ENCODE data around the gene PRKG1. TPM values are rescaled to one million over a fixed set of nuclear protein-coding genes. Genes with fewer than 3 reads are reported as not detected.

PRKG1 gene
- total and polyA plus RNA-seq, 4 donors, result 0.46 to 5.1 (median 1.5) TPM

DNA sequence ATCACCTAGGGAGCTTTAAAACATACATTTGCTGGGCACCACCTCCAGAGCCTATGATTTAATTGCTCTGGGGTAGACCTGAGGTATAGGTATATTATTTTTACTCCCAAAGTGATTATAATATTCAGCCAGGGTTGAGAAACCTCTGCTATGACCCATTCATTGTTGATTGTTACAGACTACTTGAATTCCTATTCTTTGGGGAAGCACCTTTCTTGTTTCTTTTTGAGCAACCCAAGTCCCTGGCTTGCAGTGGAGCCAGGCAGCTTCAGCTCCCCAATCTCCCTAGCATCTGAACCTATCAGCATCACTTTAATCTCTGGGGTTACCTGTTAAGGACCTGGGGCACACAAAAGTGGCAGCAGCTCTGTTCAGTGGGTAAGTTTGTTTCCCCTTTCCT lies 8.6 kb downstream of the PRKG1 start:
- Histone ChIP-seq H3K9ac (ENCODE audit: low read depth in 1 of 2, low read length in 2 of 2) (no peak overlapping the region), H3K27me3 (ENCODE audit: control insufficient read depth in 4 of 4, insufficient read depth in 4 of 4, low read length in 3 of 4) (peaks cover 0 to 9% (median 0%) of the 10 kb centered on the region in 4 donors), H3K27ac (ENCODE audit: low read depth in 1 of 2, low read length in 2 of 2) (no peak overlapping the region), H3K4me3 (ENCODE audit: low read depth in 1 of 3, low read length in 3 of 3) (no peak overlapping the region), H3K36me3 (ENCODE audit: control insufficient read depth in 4 of 4, insufficient read depth in 3 of 4, low read depth in 1 of 4, low read length in 3 of 4) (no peaks in the 10 kb centered on the region), H3K4me1 (ENCODE audit: control insufficient read depth in 4 of 4, insufficient read depth in 4 of 4, low read length in 3 of 4) (no peaks in the 10 kb centered on the region), H3K9me3 (ENCODE audit: control insufficient read depth in 4 of 4, low read length in 3 of 4) (no peaks in the 10 kb centered on the region)
- no peak for TF ChIP-seq NR2F2 (IDR thresholded peaks at IDR 0.05)
- no peak for DNase-seq (ENCODE audit: low spot score)

GRCh38 chr10:51083356-51083853 lies 9.1 kb downstream of the PRKG1 start:
- WGBS, result 40% methylated on average over 6 of the region's 6 CpGs
- no peak for DNase-seq (ENCODE audit: low spot score)
- no peak overlapping the region for H3K27ac ChIP-seq (ENCODE audit: low read depth in 1 of 2, low read length in 2 of 2)
- H3K4me3 ChIP-seq (ENCODE audit: low read depth in 1 of 3, low read length in 3 of 3), result no peak overlapping the region
- H3K4me1 ChIP-seq (ENCODE audit: control insufficient read depth in 4 of 4, insufficient read depth in 4 of 4, low read length in 3 of 4), result no peaks in the 10 kb centered on the region
- H3K9me3 ChIP-seq (ENCODE audit: control insufficient read depth in 4 of 4, low read length in 3 of 4), result no peaks in the 10 kb centered on the region
- TF ChIP-seq SP1 (IDR thresholded peaks at IDR 0.05) (no peak), GABPA (IDR thresholded peaks at IDR 0.05 in 1 of 2, conservative IDR thresholded peaks at IDR 0.05 in 1 of 2) (no peak), HNF4A (conservative IDR thresholded peaks at IDR 0.05) (no peak), RAD21 (IDR thresholded peaks at IDR 0.05) (no peak), HNF4G (IDR thresholded peaks at IDR 0.05) (no peak), CTCF (IDR thresholded peaks at IDR 0.05; ENCODE audit: low read depth, low read length, missing input control) (no peak), TAF1 (conservative IDR thresholded peaks at IDR 0.05) (no peak), JUND (IDR thresholded peaks at IDR 0.05) (no peak), NR2F2 (IDR thresholded peaks at IDR 0.05) (no peak), FOXA2 (IDR thresholded peaks at IDR 0.05) (no peak), ZBTB33 (IDR thresholded peaks at IDR 0.05) (no peak), EGR1 (IDR thresholded peaks at IDR 0.05; ENCODE audit: low read depth in 2 of 2) (no peak), FOXA1 (IDR thresholded peaks at IDR 0.05) (no peak)
- TF ChIP-seq, protein P1, sequence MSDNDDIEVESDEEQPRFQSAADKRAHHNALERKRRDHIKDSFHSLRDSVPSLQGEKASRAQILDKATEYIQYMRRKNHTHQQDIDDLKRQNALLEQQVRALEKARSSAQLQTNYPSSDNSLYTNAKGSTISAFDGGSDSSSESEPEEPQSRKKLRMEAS (IDR thresholded peaks at IDR 0.05), result no peak
- TF ChIP-seq, protein P2, sequence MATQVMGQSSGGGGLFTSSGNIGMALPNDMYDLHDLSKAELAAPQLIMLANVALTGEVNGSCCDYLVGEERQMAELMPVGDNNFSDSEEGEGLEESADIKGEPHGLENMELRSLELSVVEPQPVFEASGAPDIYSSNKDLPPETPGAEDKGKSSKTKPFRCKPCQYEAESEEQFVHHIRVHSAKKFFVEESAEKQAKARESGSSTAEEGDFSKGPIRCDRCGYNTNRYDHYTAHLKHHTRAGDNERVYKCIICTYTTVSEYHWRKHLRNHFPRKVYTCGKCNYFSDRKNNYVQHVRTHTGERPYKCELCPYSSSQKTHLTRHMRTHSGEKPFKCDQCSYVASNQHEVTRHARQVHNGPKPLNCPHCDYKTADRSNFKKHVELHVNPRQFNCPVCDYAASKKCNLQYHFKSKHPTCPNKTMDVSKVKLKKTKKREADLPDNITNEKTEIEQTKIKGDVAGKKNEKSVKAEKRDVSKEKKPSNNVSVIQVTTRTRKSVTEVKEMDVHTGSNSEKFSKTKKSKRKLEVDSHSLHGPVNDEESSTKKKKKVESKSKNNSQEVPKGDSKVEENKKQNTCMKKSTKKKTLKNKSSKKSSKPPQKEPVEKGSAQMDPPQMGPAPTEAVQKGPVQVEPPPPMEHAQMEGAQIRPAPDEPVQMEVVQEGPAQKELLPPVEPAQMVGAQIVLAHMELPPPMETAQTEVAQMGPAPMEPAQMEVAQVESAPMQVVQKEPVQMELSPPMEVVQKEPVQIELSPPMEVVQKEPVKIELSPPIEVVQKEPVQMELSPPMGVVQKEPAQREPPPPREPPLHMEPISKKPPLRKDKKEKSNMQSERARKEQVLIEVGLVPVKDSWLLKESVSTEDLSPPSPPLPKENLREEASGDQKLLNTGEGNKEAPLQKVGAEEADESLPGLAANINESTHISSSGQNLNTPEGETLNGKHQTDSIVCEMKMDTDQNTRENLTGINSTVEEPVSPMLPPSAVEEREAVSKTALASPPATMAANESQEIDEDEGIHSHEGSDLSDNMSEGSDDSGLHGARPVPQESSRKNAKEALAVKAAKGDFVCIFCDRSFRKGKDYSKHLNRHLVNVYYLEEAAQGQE (IDR thresholded peaks at IDR 0.05), result no peak
- peaks cover 0 to 9% (median 0%) of the 10 kb centered on the region in 4 donors for H3K27me3 ChIP-seq (ENCODE audit: control insufficient read depth in 4 of 4, insufficient read depth in 4 of 4, low read length in 3 of 4)
- no peaks in the 10 kb centered on the region for H3K36me3 ChIP-seq (ENCODE audit: control insufficient read depth in 4 of 4, insufficient read depth in 3 of 4, low read depth in 1 of 4, low read length in 3 of 4)
- H3K9ac ChIP-seq (ENCODE audit: low read depth in 1 of 2, low read length in 2 of 2), result no peak overlapping the region
